GM18870 (cell line): ENCODE results near the gene SLC25A26.

Source experiments
- ATAC-seq: cut with Tn5 transposase; IDR thresholded peaks from one replicate; pipeline ENCODE4 v1.9.1; 2021; ENCODE audit warnings: moderate library complexity; ENCODE audit not compliant: unreplicated experiment

The SLC25A26 gene

GRCh38 chr3:66426135-66426534 lies 205.3 kb downstream of the SLC25A26 start:
- no peak for ATAC-seq

GRCh38 chr3:66427352-66427751 lies 206.6 kb downstream of the SLC25A26 start:
- ATAC-seq: no peak

DNA sequence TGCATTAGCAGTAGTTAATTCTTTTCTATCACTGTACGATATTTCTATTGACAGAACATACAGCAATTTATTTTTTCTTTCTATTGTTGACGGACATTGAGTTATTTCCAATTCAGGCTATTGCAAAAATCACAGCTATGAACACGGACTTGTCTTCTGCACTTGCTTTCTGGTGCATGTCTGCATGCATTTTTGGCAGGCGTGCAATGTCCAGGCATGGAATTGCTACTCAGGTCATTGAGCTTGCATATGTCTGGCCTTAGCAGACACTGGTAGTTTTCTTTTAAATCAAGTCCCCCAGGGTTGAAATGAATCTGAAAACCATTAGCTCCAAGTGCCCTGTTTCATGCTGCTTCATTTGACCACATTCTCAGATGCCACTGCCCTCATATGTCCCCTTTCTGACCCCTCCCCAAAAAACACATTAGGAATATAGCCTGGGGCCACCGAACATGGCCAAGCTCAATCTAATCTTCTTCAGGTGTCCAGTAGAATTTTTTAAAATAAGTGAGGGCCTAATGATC lies 207.2 kb downstream of the SLC25A26 start:
- no peak for ATAC-seq
